NCI-H2227 treated with DMSO at 0.1 percent for 48 hours (cell line): ENCODE measurements around the gene CIRBP.
"Not testable (repeated sequence)": the region's sequence is repeated elsewhere in the genome, so short reads cannot be mapped to it uniquely, and the experiment has no call there.

ENCODE experiments used
- DNase-seq: peaks from one replicate; lab custom pipeline; 2025; lab: John Stamatoyannopoulos, UW

Gene CIRBP

GRCh38 chr19:1244693-1245451 is 24.3 kb upstream of the CIRBP start:
- no peak for DNase-seq

- DNase-seq, result no peak
These were observed 23.5 kb upstream of the CIRBP start for GRCh38 chr19:1245494-1246264.

- DNase-seq, result not testable (repeated sequence)
These were observed 22.7 kb upstream of the CIRBP start for GRCh38 chr19:1246265-1247087.

GRCh38 chr19:1247748-1248138 is 21.4 kb upstream of the CIRBP start:
- DNase-seq, result no peak

- peak; percentile 59 for DNase-seq
These were observed 20.9 kb upstream of the CIRBP start, which contains the start of gene MIDN for GRCh38 chr19:1248139-1248785. Gene MIDN (plus strand): TSS chr19:1248583. CDS start chr19:1250297, 1,714 bp downstream.

GRCh38 chr19:1248786-1249297 is 20.3 kb upstream of the CIRBP start:
- no peak for DNase-seq

GRCh38 chr19:1249298-1249989 is 19.7 kb upstream of the CIRBP start:
- peak; percentile 88 for DNase-seq

GRCh38 chr19:1249990-1250436 is 19.1 kb upstream of the CIRBP start:
- no peak for DNase-seq

GRCh38 chr19:1250437-1251260 is 18.5 kb upstream of the CIRBP start:
- peak; percentile 84 for DNase-seq

- DNase-seq, result peak; percentile 29
These were observed 17.6 kb upstream of the CIRBP start for GRCh38 chr19:1251330-1252220.

GRCh38 chr19:1252221-1252820 is 16.8 kb upstream of the CIRBP start:
- no peak for DNase-seq

GRCh38 chr19:1252821-1253513 is 16.2 kb upstream of the CIRBP start:
- no peak for DNase-seq

GRCh38 chr19:1253514-1254080 is 15.5 kb upstream of the CIRBP start:
- no peak for DNase-seq

GRCh38 chr19:1254081-1254527 is 15.0 kb upstream of the CIRBP start:
- no peak for DNase-seq

- DNase-seq, result no peak
These were observed 14.5 kb upstream of the CIRBP start for GRCh38 chr19:1254530-1255185.

GRCh38 chr19:1255186-1256161 is 13.7 kb upstream of the CIRBP start:
- no peak for DNase-seq
